Stimulated activated CD4-positive, alpha-beta T cell treated with anti-CD3 and anti-CD28 coated beads, Interleukin-4, amount 100 ng/mL, for 4 hours (primary cell): Measurements from ENCODE around the gene ANKRD11.
"Not testable (repeated sequence)": the region's sequence is repeated elsewhere in the genome, so short reads cannot be mapped to it uniquely, and the experiment has no call there.

Experiments used
- DNase-seq, 2 experiments: peaks; one replicate each; pipeline ENCODE4 v3.0.0-alpha.2; 2020

The ANKRD11 gene

DNA sequence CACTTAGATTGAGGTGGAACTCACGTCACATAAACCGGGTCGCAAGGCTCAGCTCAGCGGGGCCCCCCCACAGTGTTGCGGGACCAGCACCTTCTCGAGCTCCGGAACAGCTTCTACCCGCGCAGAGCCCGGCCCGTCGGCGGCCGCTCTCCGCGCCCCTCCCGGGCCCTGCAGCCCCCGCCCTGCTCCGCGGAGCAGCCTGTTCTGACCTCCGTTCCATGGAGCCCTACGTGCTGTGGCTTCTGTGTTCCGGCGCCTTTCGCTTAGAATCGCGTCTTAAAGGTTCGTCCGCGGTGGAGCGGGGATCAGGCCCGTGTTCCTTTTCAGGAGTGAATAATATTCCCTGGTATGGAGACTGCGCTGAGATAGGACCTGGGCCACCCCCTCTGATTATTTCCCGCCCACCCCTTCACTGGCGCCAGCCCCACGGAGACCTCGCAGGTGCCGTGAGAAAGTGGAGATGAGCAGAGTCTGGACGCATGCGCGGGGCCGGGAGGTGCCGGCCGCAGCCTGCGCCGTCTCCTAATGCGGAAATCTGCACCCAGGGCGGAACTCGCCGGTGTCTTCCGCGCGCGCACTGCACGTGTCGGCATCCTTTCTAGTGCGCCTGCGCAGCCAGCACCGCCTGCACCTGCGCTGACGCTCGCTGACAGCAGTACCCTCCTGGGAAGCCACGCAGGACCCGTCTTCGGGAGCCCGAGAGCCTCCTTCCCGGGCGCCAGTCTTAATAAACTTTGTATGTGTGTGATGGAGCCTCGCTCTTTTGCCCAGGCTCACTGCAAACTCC lies 242.0 kb downstream of the ANKRD11 start:
- no peak for DNase-seq

DNA sequence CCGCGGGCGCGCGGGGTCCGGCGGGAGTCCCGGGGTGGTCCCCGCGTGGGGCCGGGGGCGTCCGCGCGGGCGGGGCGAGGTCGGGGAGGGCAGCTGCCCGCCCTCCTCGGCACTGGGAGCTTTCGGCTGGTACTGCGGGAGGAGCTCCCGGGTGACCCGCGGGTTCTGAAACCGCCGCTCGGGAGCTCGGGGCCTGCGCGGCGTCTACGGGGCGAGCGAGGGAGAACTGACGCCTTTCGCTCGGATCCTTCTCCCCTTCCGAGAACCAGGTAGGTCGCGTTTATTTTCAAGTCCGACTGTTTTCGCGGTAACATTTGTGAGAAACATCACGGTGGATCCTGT lies 242.7 kb downstream of the ANKRD11 start:
- not testable (repeated sequence) for DNase-seq

- DNase-seq = peak; percentile 89 to 99
These were observed 243.2 kb downstream of the ANKRD11 start for GRCh38 chr16:89246903-89247733.

DNA sequence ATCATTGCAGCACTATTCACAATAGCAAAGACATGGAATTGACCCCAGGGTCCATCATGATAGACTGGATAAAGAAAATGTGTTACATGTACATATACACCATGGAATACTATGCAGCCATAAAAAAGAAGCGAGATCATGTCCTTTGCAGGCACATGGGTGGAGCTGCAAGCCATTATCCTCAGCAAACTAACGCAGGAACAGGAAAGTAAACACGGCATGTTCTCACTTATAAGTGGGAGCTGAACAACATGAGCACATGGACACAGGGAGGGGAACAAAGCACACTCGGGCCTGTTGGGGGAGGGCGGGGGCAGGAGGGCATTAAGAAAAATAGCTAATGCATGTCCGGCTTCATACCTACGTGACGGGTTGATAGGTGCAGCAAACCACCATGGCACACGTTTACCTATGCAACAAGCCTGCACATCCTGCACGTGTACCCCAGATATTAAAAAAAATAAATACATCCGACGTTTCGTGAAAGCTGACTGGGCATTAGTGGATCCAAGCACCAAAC lies 243.9 kb downstream of the ANKRD11 start:
- no peak for DNase-seq

DNA sequence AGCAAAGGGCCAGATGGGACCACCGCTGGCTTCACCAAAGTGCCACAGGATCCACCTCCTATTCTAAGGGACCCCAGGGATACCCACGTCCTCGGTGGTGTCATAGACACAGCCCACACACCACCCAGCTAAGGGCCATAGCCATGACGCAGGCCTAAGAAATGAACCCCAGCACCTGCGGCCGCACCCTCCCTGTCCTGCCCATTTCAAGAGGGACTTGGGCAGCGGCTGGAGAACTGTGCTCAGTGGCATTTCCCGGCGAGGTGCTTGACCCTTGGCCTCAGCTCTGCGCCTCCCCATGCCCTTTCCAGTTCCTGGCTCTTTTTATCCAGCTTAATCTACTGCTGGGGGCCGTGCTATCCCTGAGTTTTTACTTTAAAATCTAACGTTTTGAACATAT lies 245.6 kb downstream of the ANKRD11 start:
- DNase-seq = no peak

- DNase-seq = not testable (repeated sequence)
These were observed 246.1 kb downstream of the ANKRD11 start for GRCh38 chr16:89244264-89244663.

- no peak for DNase-seq
These were observed 246.7 kb downstream of the ANKRD11 start for GRCh38 chr16:89243664-89244063.

DNA sequence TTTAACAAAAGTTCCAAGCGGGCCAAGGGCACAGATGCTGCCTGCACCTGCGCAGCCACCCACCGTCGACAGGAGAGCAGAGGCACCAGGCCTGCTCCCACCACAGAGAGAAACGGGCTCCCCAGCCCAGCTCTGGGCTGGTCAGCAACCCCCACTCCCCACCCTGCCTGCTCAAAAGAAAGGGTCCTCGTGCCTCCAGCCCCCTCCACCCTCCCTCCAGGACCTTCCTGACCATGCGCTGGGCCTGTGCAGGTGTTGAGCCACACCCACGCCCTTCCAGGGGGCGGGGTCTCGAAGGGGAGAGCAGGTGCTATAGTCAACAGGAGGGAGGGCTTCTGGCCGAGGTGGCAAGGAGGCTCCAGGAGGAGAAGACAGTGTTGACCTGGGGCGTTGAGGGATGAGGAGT lies 247.6 kb downstream of the ANKRD11 start:
- DNase-seq = no peak

GRCh38 chr16:89241187-89242007 lies 249.0 kb downstream of the ANKRD11 start:
- DNase-seq = peak; percentile 61 to 76

DNA sequence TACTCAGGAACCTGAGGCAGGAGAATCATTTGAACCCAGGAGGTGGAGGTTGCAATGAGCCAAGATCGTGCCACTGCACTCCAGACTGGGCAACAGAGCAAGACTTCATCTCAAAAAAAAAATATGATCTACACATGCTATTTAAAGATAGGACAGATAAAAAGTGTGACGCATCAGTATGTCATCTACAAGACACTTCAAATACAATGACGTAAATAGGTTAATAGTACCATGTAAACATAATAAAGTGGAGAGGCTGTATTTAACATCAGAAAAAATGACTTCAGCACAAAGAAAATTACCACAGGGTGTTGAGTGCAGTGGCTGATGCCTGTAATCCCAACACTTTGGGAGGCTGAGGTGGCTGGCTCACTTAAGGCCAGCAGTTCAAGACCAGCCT lies 252.6 kb downstream of the ANKRD11 start:
- no peak for DNase-seq

DNA sequence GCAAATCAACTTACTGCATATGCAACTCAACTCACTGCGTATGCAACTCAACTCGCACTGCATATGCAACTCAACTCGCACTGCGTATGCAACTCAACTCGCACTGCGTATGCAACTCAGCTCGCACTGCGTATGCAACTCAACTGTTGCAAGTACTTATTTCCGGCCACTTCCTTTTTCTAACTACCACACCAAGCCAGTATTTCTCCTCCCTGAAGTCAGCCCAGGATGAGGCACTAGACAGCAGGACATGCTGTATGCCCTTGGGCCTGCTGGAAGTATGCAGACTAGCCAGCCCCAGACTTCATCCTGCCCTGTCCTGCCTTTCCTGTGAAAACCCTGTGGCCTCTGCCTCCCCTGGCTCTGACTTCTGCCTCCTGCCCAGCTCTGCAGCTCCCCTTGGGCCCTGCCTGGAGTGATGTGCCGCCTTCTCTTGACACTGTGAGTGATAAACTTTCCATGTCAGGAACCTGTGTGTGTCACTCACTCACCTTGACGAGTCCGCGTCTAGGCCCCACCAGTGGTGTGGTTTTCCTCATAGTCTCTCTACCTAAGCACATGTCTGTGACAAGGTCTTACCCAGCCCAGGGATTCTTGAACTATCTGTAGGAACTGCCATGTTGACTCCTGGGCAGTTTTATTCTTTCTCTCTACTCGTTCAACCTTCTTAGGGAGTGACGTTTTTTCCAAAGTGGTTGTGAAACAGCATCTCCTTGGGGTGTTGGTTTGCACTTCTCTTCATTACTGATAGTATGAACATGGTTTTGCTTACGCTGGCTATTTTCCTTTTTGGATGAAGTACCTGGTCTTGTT lies 256.5 kb downstream of the ANKRD11 start:
- no peak for DNase-seq

DNA sequence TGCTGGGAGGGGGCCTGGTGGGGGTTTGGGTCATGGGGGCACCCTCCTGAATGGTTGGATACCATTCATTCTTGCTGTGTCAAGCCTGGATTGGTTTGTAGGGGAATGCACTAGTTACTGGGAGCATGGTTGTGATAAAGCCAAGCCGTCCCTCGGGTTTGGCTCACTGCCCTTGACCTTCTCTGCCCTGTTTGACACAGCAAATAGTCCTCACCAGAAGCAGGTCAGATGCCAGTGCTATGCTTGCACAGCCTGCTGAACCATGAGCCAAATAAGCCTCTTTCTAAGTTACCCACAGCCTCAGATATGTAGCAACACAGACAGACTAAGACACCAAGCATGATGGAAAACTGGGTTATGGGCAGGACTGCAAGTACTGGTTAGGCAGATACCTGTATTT lies 258.3 kb downstream of the ANKRD11 start:
- no peak for DNase-seq

DNA sequence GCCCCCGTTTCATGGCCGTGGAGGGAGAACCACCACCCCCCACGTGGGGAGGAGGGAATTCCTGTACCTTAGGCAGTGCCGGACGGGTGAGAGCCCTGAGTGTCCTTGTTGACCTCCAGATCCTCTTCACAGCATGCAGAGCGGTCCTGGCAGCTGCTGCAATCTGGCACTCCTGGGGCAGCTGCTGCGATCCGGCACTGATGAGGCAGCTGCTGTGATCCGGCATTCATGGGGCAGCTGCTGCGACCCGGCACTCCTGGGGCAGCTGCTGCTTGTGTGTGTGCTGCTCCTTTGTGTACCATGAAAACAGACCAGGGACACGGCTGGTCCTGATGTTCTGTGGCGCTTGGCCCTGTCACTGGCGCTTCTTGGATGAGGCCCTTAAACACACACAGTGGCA lies 260.1 kb downstream of the ANKRD11 start:
- no peak for DNase-seq

DNA sequence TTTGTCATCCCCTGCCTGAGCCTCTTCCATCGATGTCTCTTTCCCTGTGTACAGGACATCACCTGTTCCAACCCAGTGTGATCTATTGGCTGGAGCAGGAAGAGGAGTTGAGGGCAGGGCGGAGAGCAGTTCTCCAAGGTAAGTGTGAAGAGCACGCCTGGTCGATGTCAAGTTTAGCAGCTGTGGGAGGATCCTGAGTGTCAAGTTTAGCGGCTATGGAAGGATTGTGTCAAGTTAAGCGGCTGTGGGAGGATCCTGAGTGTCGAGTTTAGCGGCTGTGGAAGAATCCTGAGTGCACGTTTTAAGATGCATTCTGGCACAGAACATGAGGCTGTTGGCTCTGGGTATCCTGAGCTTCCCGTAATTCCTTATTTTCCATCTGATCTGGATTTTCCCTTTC lies 265.7 kb downstream of the ANKRD11 start:
- no peak for DNase-seq

- no peak for DNase-seq
These were observed 267.4 kb downstream of the ANKRD11 start for GRCh38 chr16:89222931-89223330.

DNA sequence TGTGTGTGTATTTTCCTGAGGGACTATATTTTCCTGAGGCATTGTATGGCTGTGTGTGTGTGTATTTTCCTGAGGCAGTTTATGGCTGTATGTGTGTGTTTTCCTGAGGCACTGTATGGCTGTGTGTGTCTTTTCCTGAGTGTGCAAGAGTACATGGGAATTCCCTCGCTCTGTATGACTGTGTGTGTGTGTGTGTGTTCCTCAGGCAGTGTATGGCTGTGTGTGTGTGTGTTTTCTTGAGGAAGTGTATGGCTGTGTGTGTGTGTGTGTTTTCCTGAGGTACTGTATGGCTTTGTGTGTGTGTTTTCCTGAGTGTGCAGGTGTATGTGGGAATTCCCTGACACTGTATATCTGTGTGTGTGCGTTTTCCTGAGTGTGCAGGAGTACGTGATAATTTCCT lies 268.8 kb downstream of the ANKRD11 start:
- DNase-seq = no peak

DNA sequence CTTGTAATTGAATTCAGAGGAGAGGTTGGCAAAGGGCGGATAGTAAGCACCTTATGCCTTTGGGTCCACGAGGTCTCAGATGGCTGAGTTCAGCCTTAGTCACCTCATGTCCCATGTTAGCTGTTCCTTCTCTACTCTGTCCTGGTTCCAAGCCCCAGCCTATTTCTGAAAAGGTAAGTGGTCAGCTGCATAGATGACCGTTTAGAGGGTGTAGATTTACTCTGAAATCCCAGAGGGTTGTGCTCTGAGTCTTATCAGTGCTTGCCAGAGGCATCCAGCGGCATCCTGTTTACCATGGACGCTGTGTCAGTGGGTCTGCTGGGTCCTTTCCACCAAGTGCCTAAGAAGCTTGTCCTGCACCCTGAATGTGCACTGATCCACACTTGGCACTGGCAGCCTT lies 271.0 kb downstream of the ANKRD11 start:
- DNase-seq = no peak
